HUES64 (cell line): Measurements from ENCODE around the gene CWC25. TPM values are rescaled to one million over a fixed set of nuclear protein-coding genes. Genes with fewer than 3 reads are reported as not detected.

ENCODE experiments used
- H3K27ac ChIP-seq: 2 replicates; pipeline ENCODE4 v1.7.0; 2013; ENCODE audit warnings: low read depth, low read length, inconsistent platforms
- H3K27me3 ChIP-seq: 2 replicates; pipeline ENCODE4 v1.6.1; 2013; ENCODE audit warnings: mild to moderate bottlenecking, low read length; ENCODE audit not compliant: insufficient read depth
- H3K36me3 ChIP-seq: 2 replicates; pipeline ENCODE4 v1.6.1; 2013; ENCODE audit warnings: mild to moderate bottlenecking, low read length; ENCODE audit not compliant: insufficient read depth
- H3K4me1 ChIP-seq: 2 replicates; pipeline ENCODE4 v1.6.1; 2013; ENCODE audit warnings: mild to moderate bottlenecking, low read length, moderate library complexity; ENCODE audit not compliant: insufficient read depth
- H3K4me3 ChIP-seq: 2 replicates; pipeline ENCODE4 v1.5.1; 2013; ENCODE audit warnings: mild to moderate bottlenecking, low read length, moderate library complexity
- H3K9ac ChIP-seq: 2 replicates; pipeline ENCODE4 v1.6.1; 2013; ENCODE audit warnings: mild to moderate bottlenecking, low read depth, low read length
- H3K9me3 ChIP-seq: 2 replicates; pipeline ENCODE4 v1.6.1; 2013; ENCODE audit warnings: low read depth, low read length; ENCODE audit not compliant: insufficient read depth
- WGBS: fragments of 150-250, 120-280 bp; methylation state at CpG from one replicate; pipeline ENCODE4 v1.1.7; 2013; ENCODE audit warnings: missing lambda C conversion rate; 5-methylcytosine and 5-hydroxymethylcytosine counted together
- polyA plus RNA-seq, 2 experiments: library from polyadenylated mRNA; stranded (reverse); fragments of 50-300 nt; gene quantifications; one replicate each; pipeline ENCODE4 v1.2.3, GENCODE V29; 2013

Gene CWC25
- polyA plus RNA-seq (2013, experiment 1 of 2) = 11.0 TPM
- 9.5 TPM for polyA plus RNA-seq (2013, experiment 2 of 2)

DNA sequence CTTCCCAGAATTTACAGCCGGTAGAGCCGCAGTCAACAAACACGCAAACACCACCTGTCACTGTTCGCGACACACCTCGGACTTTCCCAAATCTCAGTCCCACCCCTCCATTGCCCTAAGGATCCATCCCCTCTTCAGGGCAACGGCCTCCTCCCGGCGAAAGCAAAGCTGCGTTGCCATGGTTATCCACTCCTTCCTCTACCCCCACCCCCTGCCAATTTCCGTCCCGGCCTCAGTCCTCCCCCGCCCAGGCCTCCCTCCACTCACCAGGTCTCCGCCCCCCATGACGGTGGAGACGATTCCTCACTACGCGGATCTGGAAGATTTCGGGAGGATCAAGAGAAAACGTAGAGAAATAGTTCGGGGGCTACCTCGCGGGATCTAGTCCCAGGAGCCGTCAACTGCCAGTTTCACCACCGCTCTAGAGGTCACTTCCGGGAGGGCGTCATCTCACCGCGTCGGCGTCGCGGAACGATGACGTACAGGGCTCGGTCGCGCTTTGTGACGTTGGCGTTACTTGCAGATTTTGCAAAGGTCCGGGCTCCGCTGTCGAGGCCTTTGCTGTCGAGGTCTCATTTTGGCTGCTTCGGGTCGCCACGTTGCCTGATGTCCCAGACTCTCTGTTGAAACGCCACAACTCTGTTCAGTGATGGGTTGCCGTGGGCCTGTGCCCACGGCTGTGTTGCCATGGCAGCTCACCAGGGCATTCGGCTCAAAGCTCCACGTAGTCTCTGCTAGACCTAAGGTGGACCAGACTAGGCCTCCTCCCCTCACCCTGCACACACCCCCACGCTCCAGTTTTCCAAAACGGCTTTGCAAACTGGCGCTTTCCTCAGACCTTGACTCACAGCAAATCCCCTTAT lies at the start of gene CWC25:
Gene CWC25 (minus strand): TSS at position 423 of the 863 bp plus-strand sequence. CDS start 138 bp downstream, at position 285.
- Histone ChIP-seq H3K27ac (peak within 1 kb of the TSS; percentile 99), H3K27me3 (no peaks in the 10 kb centered on the region), H3K9ac (peak within 1 kb of the TSS; percentile 99), H3K9me3 (no peaks in the 10 kb centered on the region), H3K36me3 (peaks cover 14% of the 10 kb centered on the region), H3K4me1 (peaks cover 4% of the 10 kb centered on the region; the same call in 1 of the 2 replicates), H3K4me3 (peak within 1 kb of the TSS; percentile 69)
- WGBS = 3% methylated on average over 54 of the region's 55 CpGs

DNA sequence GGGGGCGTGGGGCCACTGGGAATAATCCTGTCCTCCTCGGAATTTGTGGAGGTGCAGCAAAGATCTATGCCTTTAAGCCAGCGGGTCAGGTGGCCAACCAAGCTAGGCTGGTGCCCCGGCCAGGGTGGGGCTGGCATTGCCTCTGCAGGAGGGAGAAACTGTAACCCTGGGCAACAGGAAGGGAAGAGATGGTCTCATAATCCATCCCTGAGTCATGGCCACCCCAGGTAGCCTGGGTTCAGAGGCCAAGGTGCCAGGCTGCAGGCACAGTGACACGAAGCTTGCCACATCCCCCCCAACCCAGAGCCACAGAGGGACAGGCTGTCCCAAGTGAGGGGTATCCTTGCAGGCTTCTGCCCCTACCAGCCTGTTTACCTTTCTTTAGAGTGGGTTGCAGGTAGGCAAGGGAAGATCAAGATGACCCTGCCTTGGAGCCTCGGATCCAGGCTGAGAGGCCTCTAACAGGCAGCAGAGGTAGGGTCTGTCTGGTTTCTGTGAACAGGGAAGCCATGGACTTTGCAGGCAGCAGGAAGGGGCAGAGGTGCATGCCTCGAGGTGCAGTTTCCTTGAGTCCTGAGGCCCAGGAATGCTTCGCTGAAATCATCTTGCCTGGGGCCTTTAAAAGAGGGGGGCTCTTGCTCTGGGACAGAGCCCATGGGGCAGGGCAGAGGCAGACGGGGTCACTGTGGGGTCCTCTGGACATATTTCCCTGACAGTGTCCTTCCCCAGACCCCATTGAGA lies 48.7 kb upstream of the CWC25 start:
- Histone ChIP-seq H3K36me3 (peaks cover 10% of the 10 kb centered on the region; the same call in 1 of the 2 replicates), H3K27ac (no peak overlapping the region; the same call in 1 of the 2 replicates), H3K27me3 (peaks cover under 1% of the 10 kb centered on the region; the same call in 1 of the 2 replicates), H3K4me1 (peaks cover 61% of the 10 kb centered on the region), H3K9ac (no peak overlapping the region), H3K4me3 (no peak overlapping the region), H3K9me3 (no peaks in the 10 kb centered on the region)
- WGBS = 78% methylated on average over 9 of the region's 9 CpGs

GRCh38 chr17:38872671-38873385 lies 47.7 kb upstream of the CWC25 start:
- WGBS = 84% methylated on average over 9 of the region's 9 CpGs
- Histone ChIP-seq H3K9me3 (no peaks in the 10 kb centered on the region), H3K27ac (no peak overlapping the region), H3K9ac (no peak overlapping the region), H3K27me3 (peaks cover 6% of the 10 kb centered on the region; the same call in 1 of the 2 replicates), H3K4me1 (peaks cover 51% of the 10 kb centered on the region), H3K4me3 (no peak overlapping the region), H3K36me3 (0 out of 2 replicates have a peak, but pooled peaks cover 3% of the 10 kb centered on the region)

- no peaks in the 10 kb centered on the region for H3K9me3 ChIP-seq
- no peak overlapping the region; the same call in 1 of the 2 replicates for H3K9ac ChIP-seq
- H3K4me3 ChIP-seq = peak overlapping the region; percentile 99
- peaks cover 6% of the 10 kb centered on the region; the same call in 1 of the 2 replicates for H3K27me3 ChIP-seq
- H3K36me3 ChIP-seq = 0 out of 2 replicates have a peak, but pooled peaks cover 3% of the 10 kb centered on the region
- 0 out of 2 replicates have a peak overlapping the region, but pooled peaks have one; percentile 58 for H3K27ac ChIP-seq
- H3K4me1 ChIP-seq = peaks cover 43% of the 10 kb centered on the region
- 76% methylated on average over 1 of the region's 5 CpGs for WGBS
Observed at GRCh38 chr17:38872027-38872511, 46.9 kb upstream of the CWC25 start.

GRCh38 chr17:38871247-38872015 lies 46.3 kb upstream of the CWC25 start:
- 27% methylated on average over 11 of the region's 11 CpGs for WGBS

GRCh38 chr17:38870259-38871165 lies 45.4 kb upstream of the CWC25 start:
- Histone ChIP-seq H3K36me3 (0 out of 2 replicates have a peak, but pooled peaks cover 3% of the 10 kb centered on the region), H3K9me3 (no peaks in the 10 kb centered on the region), H3K27ac (peak overlapping the region; percentile 93), H3K27me3 (peaks cover 6% of the 10 kb centered on the region; the same call in 1 of the 2 replicates), H3K4me1 (peaks cover 38% of the 10 kb centered on the region), H3K4me3 (peak overlapping the region; percentile 99), H3K9ac (peak overlapping the region; percentile 88)
- WGBS = under 1% methylated on average over 42 of the region's 56 CpGs

More at GRCh38 chr17:38871247-38872015, 46.3 kb upstream of the CWC25 start:
- H3K27ac ChIP-seq = peak overlapping the region; percentile 58
- H3K36me3 ChIP-seq = 0 out of 2 replicates have a peak, but pooled peaks cover 3% of the 10 kb centered on the region
- H3K4me1 ChIP-seq = peaks cover 42% of the 10 kb centered on the region
- no peaks in the 10 kb centered on the region for H3K9me3 ChIP-seq
- peaks cover 6% of the 10 kb centered on the region; the same call in 1 of the 2 replicates for H3K27me3 ChIP-seq
- H3K4me3 ChIP-seq = peak overlapping the region; percentile 99
- H3K9ac ChIP-seq = peak overlapping the region; percentile 77

DNA sequence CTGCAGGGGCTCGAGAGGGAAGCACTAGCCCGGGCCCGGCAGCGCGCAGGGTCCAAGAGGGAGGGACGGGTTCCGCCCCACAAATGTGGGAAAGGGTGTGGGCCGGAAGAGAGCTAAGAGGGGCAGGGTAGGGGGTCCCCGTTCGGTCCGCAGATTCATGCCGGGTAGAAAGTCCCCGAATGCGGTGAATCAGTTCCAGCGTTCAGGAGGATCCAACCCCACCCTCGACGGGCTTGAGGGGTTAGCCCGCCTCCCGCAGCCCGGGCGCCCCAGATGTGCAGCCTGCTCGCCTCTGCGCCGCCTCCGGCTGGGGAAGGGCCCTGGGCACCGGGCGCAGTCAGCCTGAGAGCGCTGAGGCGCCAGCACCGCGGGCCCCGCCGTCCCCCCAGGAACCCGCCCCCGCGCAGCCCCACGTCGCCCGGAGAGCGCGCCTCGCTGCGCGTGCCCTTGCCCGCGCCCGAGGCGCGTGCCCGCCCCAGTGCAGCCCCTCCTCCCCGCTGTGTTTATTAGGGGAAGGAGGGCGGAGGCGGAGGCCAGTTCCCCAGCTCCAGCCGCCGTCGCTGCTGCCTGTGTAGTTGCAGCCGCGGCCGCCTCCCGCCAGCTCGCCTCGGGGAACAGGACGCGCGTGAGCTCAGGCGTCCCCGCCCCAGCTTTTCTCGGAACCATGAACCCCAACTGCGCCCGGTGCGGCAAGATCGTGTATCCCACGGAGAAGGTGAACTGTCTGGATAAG lies 44.6 kb upstream of the CWC25 start, which contains the start of gene LASP1:
Gene LASP1 (plus strand): TSS at position 533 of the 733 bp plus-strand sequence. CDS start 132 bp downstream, at position 665.
- H3K9me3 ChIP-seq = no peaks in the 10 kb centered on the region
- H3K4me3 ChIP-seq = peak within 1 kb of the TSS; percentile 99
- peak within 1 kb of the TSS; percentile 88 for H3K9ac ChIP-seq
- peaks cover 6% of the 10 kb centered on the region; the same call in 1 of the 2 replicates for H3K27me3 ChIP-seq
- H3K4me1 ChIP-seq = peaks cover 30% of the 10 kb centered on the region
- under 1% methylated on average over 73 of the region's 73 CpGs for WGBS
- 0 out of 2 replicates have a peak, but pooled peaks cover 3% of the 10 kb centered on the region for H3K36me3 ChIP-seq
- H3K27ac ChIP-seq = peak within 1 kb of the TSS; percentile 93

- Histone ChIP-seq H3K4me3 (peak overlapping the region; percentile 99), H3K4me1 (peaks cover 23% of the 10 kb centered on the region), H3K9ac (peak overlapping the region; percentile 82), H3K9me3 (no peaks in the 10 kb centered on the region), H3K27ac (peak overlapping the region; percentile 93), H3K36me3 (0 out of 2 replicates have a peak, but pooled peaks cover 3% of the 10 kb centered on the region), H3K27me3 (peaks cover 6% of the 10 kb centered on the region; the same call in 1 of the 2 replicates)
- 1% methylated on average over 23 of the region's 26 CpGs for WGBS
Observed at GRCh38 chr17:38868817-38869525, 43.9 kb upstream of the CWC25 start.
